Measurements from ENCODE around the gene CHIT1. TPM values are rescaled to one million over a fixed set of nuclear protein-coding genes. Genes with fewer than 3 reads are reported as not detected.

The CHIT1 gene
- total and polyA plus RNA-seq, 8 donors = 0.05 to 0.18 TPM; not detected in 6

GRCh38 chr1:203173566-203173965, 55.9 kb downstream of the CHIT1 start:
- intact Hi-C loops (cut with DNase I; ENCODE audit: low total_unique reads) = no loop called here
- H3K36me3 ChIP-seq = no peaks in the 10 kb centered on the region
- H3K4me3 ChIP-seq = no peak overlapping the region
- H3K4me1 ChIP-seq = peaks cover 0 to 18% (median 2%) of the 10 kb centered on the region in 4 donors
- 71 to 86% (median 81%) methylated on average over 5 of the region's 5 CpGs for WGBS, 5 donors
- no peaks in the 10 kb centered on the region for H3K9me3 ChIP-seq
- TF ChIP-seq CTCF (IDR thresholded peaks at IDR 0.05) (no peak), EP300 (IDR thresholded peaks at IDR 0.05) (no peak), POLR2A (IDR thresholded peaks at IDR 0.05) (no peak), POLR2AphosphoS5 (IDR thresholded peaks at IDR 0.05) (no peak)
- peaks cover 0 to 24% (median 0%) of the 10 kb centered on the region in 3 donors for H3K27me3 ChIP-seq
- DNase-seq = no peak
- no peak overlapping the region for H3K27ac ChIP-seq

GRCh38 chr1:203173011-203173555, 56.4 kb downstream of the CHIT1 start:
- Histone ChIP-seq H3K4me3 (no peak overlapping the region), H3K9me3 (no peaks in the 10 kb centered on the region), H3K4me1 (peaks cover 0 to 18% (median 2%) of the 10 kb centered on the region in 4 donors), H3K36me3 (no peaks in the 10 kb centered on the region), H3K27me3 (peaks cover 0 to 24% (median 0%) of the 10 kb centered on the region in 3 donors), H3K27ac (no peak overlapping the region)
- intact Hi-C loops (cut with DNase I; ENCODE audit: low total_unique reads) = no loop called here
- TF ChIP-seq POLR2AphosphoS5 (IDR thresholded peaks at IDR 0.05) (no peak), CTCF (IDR thresholded peaks at IDR 0.05) (no peak), POLR2A (IDR thresholded peaks at IDR 0.05) (no peak), EP300 (IDR thresholded peaks at IDR 0.05) (no peak)
- no peak for DNase-seq
- 53 to 92% (median 85%) methylated on average over 2 of the region's 2 CpGs for WGBS, 5 donors

DNA sequence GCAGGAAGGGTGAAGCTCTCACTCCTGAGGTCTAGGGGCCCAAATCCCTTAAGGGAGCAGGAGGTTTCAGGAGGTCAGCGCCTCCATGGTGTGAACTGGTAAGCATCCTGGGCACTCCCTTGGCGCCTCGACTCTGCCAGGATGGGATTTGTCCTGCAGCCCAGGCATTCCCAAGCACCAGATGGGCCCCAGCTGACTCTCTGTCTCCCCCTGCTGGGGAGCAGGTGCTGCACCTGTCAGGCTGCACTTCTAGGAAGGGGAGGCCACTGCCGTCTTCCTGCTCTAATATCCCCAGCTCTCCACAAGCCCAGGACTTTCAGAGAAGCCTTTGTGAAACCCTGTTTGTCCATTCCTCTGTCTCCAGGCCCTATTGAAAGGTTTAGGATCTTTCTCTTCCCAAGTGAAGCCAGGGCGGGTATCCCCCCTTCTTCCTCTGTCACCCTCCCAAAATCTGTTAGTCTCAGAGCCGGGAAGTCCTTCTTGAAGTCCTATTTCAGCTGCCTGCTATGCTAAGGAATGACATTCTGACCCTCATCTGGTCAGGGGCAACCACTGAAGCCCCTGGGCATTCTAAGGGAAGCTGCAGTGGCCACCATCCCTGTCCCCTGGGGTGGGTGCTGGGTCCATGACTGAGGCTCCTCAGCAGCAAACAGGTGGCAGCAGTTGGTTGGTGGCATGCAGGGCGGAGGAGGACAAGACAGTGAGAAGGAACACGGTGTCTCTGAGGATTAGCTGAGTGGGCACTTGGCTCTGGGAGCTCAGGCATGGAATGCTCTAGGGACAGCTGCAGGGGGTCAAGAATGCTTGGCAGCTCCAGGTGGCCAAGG, 57.1 kb downstream of the CHIT1 start:
- peaks cover 0 to 24% (median 0%) of the 10 kb centered on the region in 3 donors for H3K27me3 ChIP-seq
- H3K4me3 ChIP-seq = no peak overlapping the region
- no peak for TF ChIP-seq EP300 (IDR thresholded peaks at IDR 0.05)
- no peak for TF ChIP-seq POLR2AphosphoS5 (IDR thresholded peaks at IDR 0.05)
- peak in 5 of 7 experiments; percentile 66 to 78 (median 72) for TF ChIP-seq CTCF (IDR thresholded peaks at IDR 0.05)
- H3K4me1 ChIP-seq = peaks cover 0 to 15% (median 2%) of the 10 kb centered on the region in 4 donors
- no peak overlapping the region for H3K27ac ChIP-seq
- intact Hi-C loops (cut with DNase I; ENCODE audit: low total_unique reads) = no loop called here
- no peaks in the 10 kb centered on the region for H3K9me3 ChIP-seq
- DNase-seq = peak; percentile 75 to 79
- H3K36me3 ChIP-seq = no peaks in the 10 kb centered on the region
- WGBS, 5 donors = 48 to 60% (median 55%) methylated on average over 6 to 8 of the region's 8 CpGs

GRCh38 chr1:203171341-203172183, 57.9 kb downstream of the CHIT1 start:
- Histone ChIP-seq H3K27ac (no peak overlapping the region), H3K27me3 (peaks cover 0 to 21% (median 0%) of the 10 kb centered on the region in 3 donors), H3K4me3 (no peak overlapping the region), H3K9me3 (no peaks in the 10 kb centered on the region), H3K4me1 (peaks cover 0 to 14% (median 2%) of the 10 kb centered on the region in 4 donors), H3K36me3 (no peaks in the 10 kb centered on the region)
- TF ChIP-seq POLR2AphosphoS5 (IDR thresholded peaks at IDR 0.05) (no peak), CTCF (IDR thresholded peaks at IDR 0.05) (no peak), EP300 (IDR thresholded peaks at IDR 0.05) (no peak)
- intact Hi-C loops (cut with DNase I; ENCODE audit: low total_unique reads) = no loop called here
- DNase-seq = no peak
- 83 to 95% (median 92%) methylated on average over 11 to 22 of the region's 22 CpGs for WGBS, 5 donors
